HCT116 (cell line): Measurements from ENCODE around the gene PVRIG. TPM values are rescaled to one million over a fixed set of nuclear protein-coding genes. Genes with fewer than 3 reads are reported as not detected.

Experiments used
- ATAC-seq: fragments of 200-7000 bp; cut with Tn5 transposase; 2 replicates; pipeline ENCODE4 v1.9.1; 2020; ENCODE audit warnings: mild to moderate bottlenecking, moderate library complexity
- BruUV-seq: library from RNA; stranded (reverse); fragments of 400-500 nt; replicated peaks from 2 replicates; lab custom pipeline; 2021; lab: Mats Ljungman, UMichigan
- CTCF ChIA-PET: fragments of 300-600 bp; sonication (Branson Sonifier 250); formaldehyde crosslinking; loops from one replicate; lab custom pipeline; 2021; ENCODE audit warnings: antibody characterized with exemption; lab: Charles Lee
- POLR2A ChIA-PET: fragments of 300-600, 350-600 bp; sonication (Branson Sonifier 250); formaldehyde crosslinking; loops from one replicate; lab custom pipeline; 2021; ENCODE audit warnings: antibody characterized with exemption; lab: Charles Lee
- RAD21 ChIA-PET, 2 experiments: fragments of 300-600 bp; sonication (Branson Sonifier 250); formaldehyde crosslinking; loops; one replicate each; lab custom pipeline; 2023; ENCODE audit warnings: low total read pairs in 2 of 2; ENCODE audit not compliant: uncharacterized antibody in 2 of 2, unreplicated experiment in 2 of 2, low non-redundant PET in 1 of 2; lab: Charles Lee
- DNase-seq: peaks from one replicate; pipeline ENCODE4 v3.0.0-alpha.2; 2010; ENCODE audit warnings: low read depth, low spot score
- H2AFZ ChIP-seq: fragments of 200-600 bp; shearing (Covaris generic), sonication (generic); 2 replicates; pipeline ENCODE4 v1.6.1; 2017; ENCODE audit warnings: low read depth, mixed run types, mixed read lengths, antibody characterized with exemption, low read length; ENCODE audit not compliant: poor library complexity, severe bottlenecking
- H3K27ac ChIP-seq: 2 replicates; pipeline ENCODE4 v1.5.1; 2012; ENCODE audit warnings: low read depth, low read length
- H3K27me3 ChIP-seq: fragments of 200-600 bp; sonication (generic); 2 replicates; pipeline ENCODE4 v1.6.1; 2016; ENCODE audit warnings: mixed run types, low read length, mixed read lengths; ENCODE audit not compliant: insufficient read depth
- H3K36me3 ChIP-seq, 2 experiments: fragments of 200-500 bp in 1 of 2; fragments of 200-600 bp in 1 of 2; sonication (Bioruptor generic) in 1 of 2; sonication (generic) in 1 of 2; 2 replicates each; pipeline versions ENCODE4 v1.5.1 to v1.6.1; 2014 to 2016; ENCODE audit warnings: low read length in 2 of 2, inconsistent platforms in 1 of 2, mixed read lengths in 1 of 2, mixed run types in 1 of 2; ENCODE audit not compliant: insufficient read depth in 2 of 2, control insufficient read depth in 1 of 2
- H3K4me1 ChIP-seq, 2 experiments: fragments of 200-600 bp in 1 of 2; sonication (generic) in 1 of 2; 2 replicates each; pipeline versions ENCODE4 v1.5.1 to v1.6.1; 2012 to 2017; ENCODE audit warnings: low read length in 2 of 2, inconsistent platforms in 1 of 2, mild to moderate bottlenecking in 1 of 2, mixed read lengths in 1 of 2, mixed run types in 1 of 2, moderate library complexity in 1 of 2; ENCODE audit not compliant: insufficient read depth in 2 of 2, control insufficient read depth in 1 of 2
- H3K4me2 ChIP-seq: fragments of 200-600 bp; sonication (generic); 2 replicates; pipeline ENCODE4 v1.6.1; 2017; ENCODE audit warnings: mixed run types, low read length, mixed read lengths
- H3K4me3 ChIP-seq, 2 experiments: fragments of 200-600 bp in 1 of 2; sonication (generic) in 1 of 2; replicated peaks in 1 of 2; 2 replicates each; pipeline ENCODE4 v1.5.1; 2011 to 2016; ENCODE audit warnings: low read length in 2 of 2, control low read depth in 1 of 2, low read depth in 1 of 2, mild to moderate bottlenecking in 1 of 2, mixed read lengths in 1 of 2, mixed run types in 1 of 2
- H3K79me2 ChIP-seq: fragments of 200-600 bp; sonication (generic); 2 replicates; pipeline ENCODE4 v1.6.1; 2017; ENCODE audit warnings: mild to moderate bottlenecking, mixed run types, low read length, moderate library complexity, mixed read lengths; ENCODE audit not compliant: insufficient read depth
- H3K9ac ChIP-seq: fragments of 200-600 bp; sonication (generic); 2 replicates; pipeline ENCODE4 v1.6.1; 2016; ENCODE audit warnings: low read length, mixed read lengths
- H3K9me2 ChIP-seq: fragments of 200-600 bp; sonication (generic), shearing (Covaris generic); 2 replicates; pipeline ENCODE4 v1.6.1; 2017; ENCODE audit warnings: mixed run types, mild to moderate bottlenecking, moderate library complexity; ENCODE audit not compliant: insufficient read depth
- H3K9me3 ChIP-seq, 2 experiments: fragments of 200-500 bp in 1 of 2; fragments of 200-600 bp in 1 of 2; sonication (Bioruptor generic) in 1 of 2; sonication (generic) in 1 of 2; 2 replicates each; pipeline ENCODE4 v1.6.1; 2014 to 2017; ENCODE audit warnings: low read length in 2 of 2, mixed read lengths in 2 of 2, inconsistent platforms in 1 of 2, low read depth in 1 of 2, mild to moderate bottlenecking in 1 of 2, mixed run types in 1 of 2, moderate library complexity in 1 of 2; ENCODE audit not compliant: control insufficient read depth in 1 of 2, insufficient read depth in 1 of 2
- H4K20me1 ChIP-seq: fragments of 200-600 bp; sonication (generic), shearing (Covaris generic); 2 replicates; pipeline ENCODE4 v1.6.1; 2017; ENCODE audit warnings: mixed run types, mild to moderate bottlenecking, moderate library complexity; ENCODE audit not compliant: insufficient read depth
- ATF3 ChIP-seq: IDR thresholded peaks from 2 replicates; pipeline ENCODE4 v1.6.1; 2012
- CBX3 ChIP-seq: IDR thresholded peaks from 2 replicates; pipeline ENCODE4 v1.6.1; 2012; ENCODE audit warnings: low read depth
- CEBPB ChIP-seq: IDR thresholded peaks from 2 replicates; pipeline ENCODE4 v1.6.1; 2012; ENCODE audit warnings: low read depth
- CTCF ChIP-seq, 3 experiments: fragments of 200-600 bp in 1 of 3; sonication (generic) in 1 of 3; IDR thresholded peaks in 2 of 3; conservative IDR thresholded peaks in 1 of 3; 2 replicates each; pipeline ENCODE4 v1.5.1; 2012 to 2017; ENCODE audit warnings: low read depth in 2 of 3, low read length in 2 of 3, antibody characterized with exemption in 1 of 3, borderline replicate concordance in 1 of 3, control low read depth in 1 of 3, mild to moderate bottlenecking in 1 of 3, mixed read lengths in 1 of 3, mixed run types in 1 of 3, moderate library complexity in 1 of 3; ENCODE audit not compliant: insufficient read depth in 1 of 3
- ELF1 ChIP-seq: IDR thresholded peaks from 2 replicates; pipeline ENCODE4 v1.6.1; 2012; ENCODE audit warnings: low read depth, borderline replicate concordance
- EZH2 ChIP-seq: fragments of 200-600 bp; sonication (generic); IDR thresholded peaks from 2 replicates; pipeline ENCODE4 v1.6.1; 2017; ENCODE audit warnings: antibody characterized with exemption, mixed run types
- EZH2phosphoT487 ChIP-seq: fragments of 200-600 bp; IDR thresholded peaks from 2 replicates; pipeline ENCODE4 v1.6.1; 2018; ENCODE audit warnings: antibody characterized with exemption, borderline replicate concordance
- FOSL1 ChIP-seq: IDR thresholded peaks from 2 replicates; pipeline ENCODE4 v1.6.1; 2012; ENCODE audit warnings: low read depth
- JUND ChIP-seq: IDR thresholded peaks from 2 replicates; pipeline ENCODE4 v1.6.1; 2012
- MAX ChIP-seq: IDR thresholded peaks from 2 replicates; pipeline ENCODE4 v1.6.1; 2012
- POLR2AphosphoS5 ChIP-seq: IDR thresholded peaks from 2 replicates; pipeline ENCODE4 v1.6.1; 2011; ENCODE audit warnings: mild to moderate bottlenecking, low read depth, low read length, moderate library complexity
- REST ChIP-seq: IDR thresholded peaks from 2 replicates; pipeline ENCODE4 v1.6.1; 2012; ENCODE audit warnings: low read depth
- SIN3A ChIP-seq: IDR thresholded peaks from 2 replicates; pipeline ENCODE4 v1.6.1; 2012; ENCODE audit warnings: low read depth
- SP1 ChIP-seq: IDR thresholded peaks from 2 replicates; pipeline ENCODE4 v1.6.1; 2012; ENCODE audit warnings: low read depth
- SRF ChIP-seq: IDR thresholded peaks from 2 replicates; pipeline ENCODE4 v1.6.1; 2012; ENCODE audit warnings: low read depth
- TCF7L2 ChIP-seq: IDR thresholded peaks from 2 replicates; pipeline ENCODE4 v1.7.0; 2011; ENCODE audit warnings: borderline replicate concordance, inconsistent platforms; ENCODE audit not compliant: insufficient read depth, insufficient read length; ENCODE audit errors: extremely low read depth
- YY1 ChIP-seq: IDR thresholded peaks from 2 replicates; pipeline ENCODE4 v1.6.1; 2011; ENCODE audit warnings: low read length, low read depth, moderate library complexity, mild to moderate bottlenecking; ENCODE audit not compliant: insufficient replicate concordance; ENCODE audit errors: extremely low read depth
- ZFX ChIP-seq: fragments of 450-650 bp; IDR thresholded peaks from 2 replicates; pipeline ENCODE4 v1.6.1; 2017
- ZNF274 ChIP-seq: fragments of 200-500 bp; sonication (Bioruptor generic); IDR thresholded peaks from 2 replicates; pipeline ENCODE4 v1.6.1; 2014; ENCODE audit warnings: mild to moderate bottlenecking, low read depth, low read length, inconsistent platforms
- intact Hi-C: fragments of 100-400 bp; cut with micrococcal nuclease; formaldehyde crosslinking; loops from 2 replicates; pipeline ENCODE4 v1.10.0; 2022
- total RNA-seq: library from RNA; stranded (reverse); gene quantifications from one replicate; pipeline ENCODE4 v1.2.1, GENCODE V29; 2021; ENCODE audit not compliant: unreplicated experiment

Gene PVRIG
- total RNA-seq, 1 experiment from 2014 or later, result 0.30 TPM

- TF ChIP-seq ATF3 (0 out of 2 replicates have a peak, but pooled peaks have one; percentile 27), JUND (no peak), YY1 (no peak), ZFX (no peak), FOSL1 (no peak)
Observed at GRCh38 chr7:100190048-100190711, 29.6 kb upstream of the PVRIG start (continued).

- H3K9me2 ChIP-seq, result no peaks in the 10 kb centered on the region
- peaks cover 0 to 4% of the 10 kb centered on the region in 2 experiments; a peak in 2 of 4 replicates for H3K4me1 ChIP-seq
- intact Hi-C loops, result loop anchor here (10.0 kb wide), 1 partner anchor 213 kb away; no protein-coding TSS in a partner anchor
- no peak overlapping the region for H2AFZ ChIP-seq
- TF ChIP-seq POLR2AphosphoS5 (no peak), SP1 (no peak), REST (no peak), TCF7L2 (no peak), SRF (no peak), ZNF274 (no peak), CBX3 (no peak), EZH2phosphoT487 (no peak), MAX (no peak), SIN3A (no peak), ELF1 (no peak), JUND (no peak), CEBPB (no peak), CTCF (IDR thresholded peaks at IDR 0.05 in 2 of 3, conservative IDR thresholded peaks at IDR 0.05 in 1 of 3; ENCODE audit: borderline replicate concordance in 1 of 3, insufficient read depth in 1 of 3, low read depth in 2 of 3, low read length in 2 of 3) (no peak), EZH2 (no peak)
- TF ChIP-seq, all 23 proteins: peak for 0
- DNase-seq (no peak), ATAC-seq (no peak)
- Histone ChIP-seq H3K27me3 (no peaks in the 10 kb centered on the region), H4K20me1 (no peaks in the 10 kb centered on the region), H3K9ac (no peak overlapping the region), H3K9me3 (no peaks in the 10 kb centered on the region), H3K79me2 (no peaks in the 10 kb centered on the region), H3K27ac (no peak overlapping the region), H3K4me3 (no peak overlapping the region), H3K36me3 (no peaks in the 10 kb centered on the region), H3K4me2 (no peak overlapping the region)
- ChIA-PET POLR2A (no interaction called here), CTCF (no interaction called here), RAD21 (no interaction called here)
- no TSS peak for BruUV-seq
Observed at GRCh38 chr7:100191775-100192174, 28.0 kb upstream of the PVRIG start.
